Sigmoid colon (tissue), 7 donors: Measurements from ENCODE around the gene TRAF3. TPM values are rescaled to one million over a fixed set of nuclear protein-coding genes. Genes with fewer than 3 reads are reported as not detected.

ENCODE experiments used
- DNase-seq: peaks from one replicate; pipeline ENCODE4 v3.0.0-alpha.2; 2019
- H3K27ac ChIP-seq, 4 donors: fragments of 200-600 bp; sonication (generic); one replicate each; pipeline ENCODE4 v1.5.1; 2016 to 2019; ENCODE audit warnings: mild to moderate bottlenecking in 1 of 4
- H3K27me3 ChIP-seq, 3 donors: fragments of 200-600 bp; sonication (generic); one replicate each; pipeline ENCODE4 v1.5.1; 2019; ENCODE audit warnings: mild to moderate bottlenecking in 1 of 3
- H3K36me3 ChIP-seq, 4 donors: fragments of 200-600 bp; sonication (generic); one replicate each; pipeline ENCODE4 v1.5.1; 2016 to 2019
- H3K4me1 ChIP-seq, 4 donors: fragments of 200-600 bp; sonication (generic); one replicate each; pipeline ENCODE4 v1.5.1; 2017 to 2019
- H3K4me3 ChIP-seq, 4 donors: fragments of 200-600 bp; sonication (generic); one replicate each; pipeline ENCODE4 v1.5.1; 2017 to 2019; ENCODE audit warnings: mild to moderate bottlenecking in 2 of 4, moderate library complexity in 1 of 4
- H3K9me3 ChIP-seq, 4 donors: fragments of 200-600 bp in 3 of 4; sonication (generic) in 3 of 4; one replicate each; pipeline versions ENCODE4 v1.5.1 to v1.6.1; 2013 to 2019
- CTCF ChIP-seq, 4 experiments: fragments of 450-650 bp in 3 of 4; fragments of 200-600 bp in 1 of 4; IDR thresholded peaks; one replicate each; pipeline ENCODE4 v1.5.1; 2016 to 2019; ENCODE audit warnings: antibody characterized with exemption in 4 of 4, mild to moderate bottlenecking in 3 of 4, moderate library complexity in 2 of 4
- EP300 ChIP-seq, 4 donors: sonication (generic); formaldehyde crosslinking; IDR thresholded peaks; one replicate each; pipeline ENCODE4 v1.6.1; 2017; ENCODE audit warnings: antibody characterized with exemption in 4 of 4
- POLR2A ChIP-seq, 2 donors: fragments of 450-650 bp; IDR thresholded peaks; one replicate each; pipeline ENCODE4 v1.6.1; 2016; ENCODE audit warnings: antibody characterized with exemption in 2 of 2, mild to moderate bottlenecking in 2 of 2, moderate library complexity in 2 of 2
- POLR2AphosphoS5 ChIP-seq, 4 donors: sonication (generic); formaldehyde crosslinking; IDR thresholded peaks; one replicate each; pipeline ENCODE4 v1.6.1; 2017; ENCODE audit warnings: antibody characterized with exemption in 4 of 4
- WGBS, 2 donors: extraction: QIAGEN DNeasy Blood & Tissue Kit; methylation state at CpG; one replicate each; pipeline ENCODE4 v1.1.7; 2013; 5-methylcytosine and 5-hydroxymethylcytosine counted together
- intact Hi-C: fragments of 100-400 bp; cut with DNase I; formaldehyde crosslinking; loops from one replicate; pipeline ENCODE4 v1.15.1; 2023
- polyA plus RNA-seq, 3 donors: library from polyadenylated mRNA; stranded (reverse); fragments of 200-250 nt; gene quantifications; one replicate each; pipeline ENCODE4 v1.2.3, GENCODE V29; 2013
- small RNA-seq, 3 donors: library from RNA; depleted of rRNA; stranded (forward); fragments of <200 nt; gene quantifications; one replicate each; pipeline ENCODE3, GENCODE V24; 2016
- total RNA-seq, 4 donors: library from RNA; depleted of rRNA; stranded (reverse); fragments of >200 nt; gene quantifications; one replicate each; pipeline ENCODE4 v1.1.0, GENCODE V29; 2016
- donor health status: healthy with polysubstance abuse.
- donor health status: Bipolar disorder and iron deficiency.
- donor health status: healthy.

Gene TRAF3
- total and polyA plus RNA-seq, 7 donors: 9.5 to 18.6 (median 12.3) TPM

- no peak for DNase-seq
Observed at GRCh38 chr14:102955636-102956408, 178.6 kb downstream of the TRAF3 start.

GRCh38 chr14:102957222-102957621 is 180.0 kb downstream of the TRAF3 start:
- Histone ChIP-seq H3K4me3 (no peak overlapping the region), H3K27me3 (no peaks in the 10 kb centered on the region), H3K36me3 (peaks cover 17 to 97% (median 69%) of the 10 kb centered on the region in 4 donors), H3K27ac (no peak overlapping the region), H3K4me1 (no peaks in the 10 kb centered on the region), H3K9me3 (no peaks in the 10 kb centered on the region)
- DNase-seq: no peak
- intact Hi-C loops: no loop called here
- WGBS, 2 donors: 96% methylated on average over 10 of the region's 10 CpGs
- TF ChIP-seq EP300 (IDR thresholded peaks at IDR 0.05): no peak
- no peak for TF ChIP-seq POLR2AphosphoS5 (IDR thresholded peaks at IDR 0.05)
- no peak for TF ChIP-seq POLR2A (IDR thresholded peaks at IDR 0.05)
- no peak for TF ChIP-seq CTCF (IDR thresholded peaks at IDR 0.05)

More at GRCh38 chr14:102955636-102956408, 178.6 kb downstream of the TRAF3 start:
- no peaks in the 10 kb centered on the region for H3K27me3 ChIP-seq
- no peaks in the 10 kb centered on the region for H3K4me1 ChIP-seq
- no peaks in the 10 kb centered on the region for H3K9me3 ChIP-seq
- no peak overlapping the region for H3K27ac ChIP-seq
- peaks cover 10 to 97% (median 64%) of the 10 kb centered on the region in 4 donors for H3K36me3 ChIP-seq
- TF ChIP-seq POLR2AphosphoS5 (IDR thresholded peaks at IDR 0.05) (no peak), CTCF (IDR thresholded peaks at IDR 0.05) (no peak), POLR2A (IDR thresholded peaks at IDR 0.05) (no peak), EP300 (IDR thresholded peaks at IDR 0.05) (no peak)
- WGBS, 2 donors: 83 to 87% methylated on average over 8 of the region's 8 CpGs
- H3K4me3 ChIP-seq: no peak overlapping the region
- intact Hi-C loops: no loop called here

- no peak overlapping the region for H3K27ac ChIP-seq
- intact Hi-C loops: no loop called here
- H3K4me1 ChIP-seq: no peaks in the 10 kb centered on the region
- no peaks in the 10 kb centered on the region for H3K27me3 ChIP-seq
- no peak for DNase-seq
- no peak for TF ChIP-seq EP300 (IDR thresholded peaks at IDR 0.05)
- TF ChIP-seq POLR2A (IDR thresholded peaks at IDR 0.05): no peak
- TF ChIP-seq POLR2AphosphoS5 (IDR thresholded peaks at IDR 0.05): no peak
- TF ChIP-seq CTCF (IDR thresholded peaks at IDR 0.05): no peak
- H3K4me3 ChIP-seq: no peak overlapping the region
- 95 to 96% methylated on average over 10 of the region's 10 CpGs for WGBS, 2 donors
- peaks cover 22 to 97% (median 67%) of the 10 kb centered on the region in 4 donors for H3K36me3 ChIP-seq
- H3K9me3 ChIP-seq: no peaks in the 10 kb centered on the region
Observed at GRCh38 chr14:102958461-102958860, 181.2 kb downstream of the TRAF3 start.

Small RNA genes lying within 50 kb of the gene (small RNA-seq; reads per million reads assigned to genes)
- gene RNU6-1316P: 0 reads per million in 3 donors

Other genes with a start within 250 kb of the TRAF3 start
- gene RCOR1, start 184.8 kb upstream of the TRAF3 start, total RNA-seq: 10 to 100 TPM in 3 of 4 donors, 1 to 10 TPM in 1; 8.9 to 11.9 (median 11.8) TPM
- 10 to 100 TPM in 2 of 3 donors, 1 to 10 TPM in 1; 7.2 to 12.5 (median 10.6) TPM for gene RCOR1, start 184.8 kb upstream of the TRAF3 start, polyA plus RNA-seq
- gene AMN, start 145.2 kb downstream of the TRAF3 start, total RNA-seq: not detected
- gene AMN, start 145.2 kb downstream of the TRAF3 start, polyA plus RNA-seq: 10 to 100 TPM; 42.0 to 78.1 (median 43.0) TPM